HepG2 (cell line): Measurements from ENCODE around the gene CPEB4. TPM values are rescaled to one million over a fixed set of nuclear protein-coding genes. Genes with fewer than 3 reads are reported as not detected.

Experiments
- FOXA3 ChIP-seq: IDR thresholded peaks from 2 replicates; pipeline ENCODE4 v1.6.1; 2016; ENCODE audit warnings: missing genetic modification reagents, missing compliant biosample characterization
- GFI1 ChIP-seq: sonication (generic); formaldehyde crosslinking; IDR thresholded peaks from 2 replicates; pipeline ENCODE4 v1.5.0; 2020; ENCODE audit warnings: missing genetic modification reagents, mild to moderate bottlenecking, borderline replicate concordance
- MAX ChIP-seq: IDR thresholded peaks from 2 replicates; pipeline ENCODE4 v1.6.1; 2012; ENCODE audit warnings: inconsistent platforms
- MTF2 ChIP-seq: sonication (generic); formaldehyde crosslinking; IDR thresholded peaks from 2 replicates; pipeline ENCODE4 v1.5.0; 2020; ENCODE audit warnings: missing genetic modification reagents, borderline replicate concordance
- NFE2L1 ChIP-seq: sonication (generic); formaldehyde crosslinking; IDR thresholded peaks from 2 replicates; pipeline ENCODE4 v1.4.0; 2020; ENCODE audit warnings: missing genetic modification reagents, mild to moderate bottlenecking, borderline replicate concordance
- RERE ChIP-seq: IDR thresholded peaks from 2 replicates; pipeline ENCODE4 v1.6.1; 2016; ENCODE audit warnings: low read depth, missing genetic modification reagents, missing compliant biosample characterization
- THRA ChIP-seq: sonication (generic); formaldehyde crosslinking; IDR thresholded peaks from 2 replicates; pipeline ENCODE4 v1.4.0; 2020; ENCODE audit warnings: missing genetic modification reagents, borderline replicate concordance
- ZBTB7A ChIP-seq: sonication (generic); formaldehyde crosslinking; IDR thresholded peaks from 2 replicates; pipeline ENCODE4 v1.8.0; 2022; ENCODE audit warnings: mild to moderate bottlenecking, missing genetic modification reagents
- ZNF430 ChIP-seq: sonication (generic); formaldehyde crosslinking; IDR thresholded peaks from 2 replicates; pipeline ENCODE4 v1.9.0; 2021; ENCODE audit warnings: mild to moderate bottlenecking, missing genetic modification reagents
- ZNF460 ChIP-seq: sonication (generic); formaldehyde crosslinking; IDR thresholded peaks from 2 replicates; pipeline ENCODE4 v1.5.1; 2020; ENCODE audit warnings: missing genetic modification reagents, mild to moderate bottlenecking, borderline replicate concordance
- ZNF512 ChIP-seq: sonication (generic); formaldehyde crosslinking; IDR thresholded peaks from 2 replicates; pipeline ENCODE4 v1.4.0; 2020; ENCODE audit warnings: mild to moderate bottlenecking, missing genetic modification reagents
- ZNF616 ChIP-seq: sonication (generic); formaldehyde crosslinking; IDR thresholded peaks from 2 replicates; pipeline ENCODE4 v1.5.0; 2020; ENCODE audit warnings: low read depth, mild to moderate bottlenecking, missing genetic modification reagents
- ZNF781 ChIP-seq: sonication (generic); formaldehyde crosslinking; IDR thresholded peaks from 2 replicates; pipeline ENCODE4 v1.5.1; 2020; ENCODE audit warnings: borderline replicate concordance, mild to moderate bottlenecking, missing genetic modification reagents; ENCODE audit errors: not compliant biosample characterization
- polyA plus RNA-seq, 8 experiments: library from polyadenylated mRNA; depleted of rRNA in 3 of 8; stranded (reverse) in 7 of 8; unstranded in 1 of 8; fragments of >200 nt; fragmentation: Illumina TruSeq in 4 of 8; extraction: Trizol in 4 of 8; gene quantifications; 2 replicates each; pipeline versions ENCODE4 v1.2.1 to v1.2.3, GENCODE V29; 2011 to 2016; ENCODE audit warnings: low read depth in 4 of 8, missing spikeins in 1 of 8, mixed read lengths in 1 of 8; ENCODE audit not compliant: insufficient read depth in 1 of 8
- total RNA-seq, 5 experiments: library from RNA; depleted of rRNA; stranded (reverse); fragments of >200 nt; fragmentation: Illumina TruSeq; extraction: Trizol; gene quantifications; 2 replicates each; pipeline ENCODE4 v1.2.3, GENCODE V29; 2016; ENCODE audit warnings: low read depth in 1 of 5
- TF ChIP-seq, protein P1 (sequence below): sonication (generic); formaldehyde crosslinking; IDR thresholded peaks from 2 replicates; pipeline ENCODE4 v1.5.0; 2020; ENCODE audit warnings: missing genetic modification reagents

Gene CPEB4
- total and polyA plus RNA-seq, 2 of the 13 experiments (the other 11 are each of a cell fraction or from before 2014, with no cell fraction given) = 7.7 to 26.7 TPM

- 0 out of 2 replicates have a peak, but pooled peaks have one; percentile 7 for TF ChIP-seq FOXA3 (CRISPR knock-in tag)
- TF ChIP-seq ZNF781 (CRISPR knock-in tag) = peak; percentile 55
- no peak for TF ChIP-seq MTF2 (CRISPR knock-in tag)
- no peak for TF ChIP-seq ZBTB7A (CRISPR knock-in tag)
- TF ChIP-seq ZNF430 = peak; percentile 70; the same call in 1 of the 2 replicates
- no peak; the same call in 1 of the 2 replicates for TF ChIP-seq ZNF460
- no peak for TF ChIP-seq ZNF616 (CRISPR knock-in tag)
- TF ChIP-seq ZNF512 (CRISPR knock-in tag) = no peak
- TF ChIP-seq, protein P1, sequence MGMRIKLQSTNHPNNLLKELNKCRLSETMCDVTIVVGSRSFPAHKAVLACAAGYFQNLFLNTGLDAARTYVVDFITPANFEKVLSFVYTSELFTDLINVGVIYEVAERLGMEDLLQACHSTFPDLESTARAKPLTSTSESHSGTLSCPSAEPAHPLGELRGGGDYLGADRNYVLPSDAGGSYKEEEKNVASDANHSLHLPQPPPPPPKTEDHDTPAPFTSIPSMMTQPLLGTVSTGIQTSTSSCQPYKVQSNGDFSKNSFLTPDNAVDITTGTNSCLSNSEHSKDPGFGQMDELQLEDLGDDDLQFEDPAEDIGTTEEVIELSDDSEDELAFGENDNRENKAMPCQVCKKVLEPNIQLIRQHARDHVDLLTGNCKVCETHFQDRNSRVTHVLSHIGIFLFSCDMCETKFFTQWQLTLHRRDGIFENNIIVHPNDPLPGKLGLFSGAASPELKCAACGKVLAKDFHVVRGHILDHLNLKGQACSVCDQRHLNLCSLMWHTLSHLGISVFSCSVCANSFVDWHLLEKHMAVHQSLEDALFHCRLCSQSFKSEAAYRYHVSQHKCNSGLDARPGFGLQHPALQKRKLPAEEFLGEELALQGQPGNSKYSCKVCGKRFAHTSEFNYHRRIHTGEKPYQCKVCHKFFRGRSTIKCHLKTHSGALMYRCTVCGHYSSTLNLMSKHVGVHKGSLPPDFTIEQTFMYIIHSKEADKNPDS (CRISPR knock-in tag) = no peak
- TF ChIP-seq THRA (CRISPR knock-in tag) = peak; percentile 47
- TF ChIP-seq RERE (CRISPR knock-in tag) = no peak
- no peak for TF ChIP-seq GFI1 (CRISPR knock-in tag)
- peak; percentile 74 for TF ChIP-seq MAX
- TF ChIP-seq NFE2L1 (CRISPR knock-in tag) = no peak
Observed at GRCh38 chr5:173887610-173888472, at the start of gene CPEB4 (continued).
